GM18907 (cell line): Measurements from ENCODE around the gene EPS8L2.

Experiments used
- ATAC-seq: cut with Tn5 transposase; IDR thresholded peaks from one replicate; pipeline ENCODE4 v1.9.1; 2021; ENCODE audit warnings: mild to moderate bottlenecking, moderate library complexity; ENCODE audit not compliant: unreplicated experiment

The EPS8L2 gene

GRCh38 chr11:705646-706438, at the start of gene EPS8L2:
Gene EPS8L2, plus strand, starts transcription at chr11:706231. Its CDS starts 3,177 bp downstream, at chr11:709408.
- no peak for ATAC-seq

- ATAC-seq: no peak
Measured at GRCh38 chr11:656426-656825, 49.6 kb upstream of the EPS8L2 start.

GRCh38 chr11:656866-657265, 49.2 kb upstream of the EPS8L2 start:
- ATAC-seq: no peak

GRCh38 chr11:657691-658126, 48.3 kb upstream of the EPS8L2 start:
- no peak for ATAC-seq

GRCh38 chr11:659532-660085, 46.4 kb upstream of the EPS8L2 start:
- ATAC-seq: no peak

- no peak for ATAC-seq
Measured at GRCh38 chr11:660281-660680, 45.8 kb upstream of the EPS8L2 start.

- ATAC-seq: no peak
Measured at GRCh38 chr11:660681-661444, 45.2 kb upstream of the EPS8L2 start.

- ATAC-seq: no peak
Measured at GRCh38 chr11:662689-663274, 43.2 kb upstream of the EPS8L2 start.

GRCh38 chr11:665062-665703, 40.8 kb upstream of the EPS8L2 start:
- ATAC-seq: no peak

- ATAC-seq: no peak
Measured at GRCh38 chr11:665704-666281, 40.2 kb upstream of the EPS8L2 start.

GRCh38 chr11:673866-674265, 32.2 kb upstream of the EPS8L2 start:
- no peak for ATAC-seq

GRCh38 chr11:674406-674805, 31.6 kb upstream of the EPS8L2 start:
- ATAC-seq: no peak

GRCh38 chr11:678297-678696, 27.7 kb upstream of the EPS8L2 start:
- ATAC-seq: no peak

- ATAC-seq: no peak
Measured at GRCh38 chr11:679271-680207, 26.5 kb upstream of the EPS8L2 start.

GRCh38 chr11:680476-680875, 25.6 kb upstream of the EPS8L2 start:
- ATAC-seq: no peak

GRCh38 chr11:680970-681369, 25.1 kb upstream of the EPS8L2 start:
- no peak for ATAC-seq

GRCh38 chr11:686451-687243, 19.4 kb upstream of the EPS8L2 start:
- ATAC-seq: no peak

GRCh38 chr11:687751-688150, 18.3 kb upstream of the EPS8L2 start:
- ATAC-seq: no peak

GRCh38 chr11:688681-689080, 17.4 kb upstream of the EPS8L2 start:
- no peak for ATAC-seq
